HCT116 (cell line): ENCODE measurements around the gene EIF4A3.

Experiments used
- CEBPB ChIP-seq: IDR thresholded peaks from 2 replicates; pipeline ENCODE4 v1.6.1; 2012; ENCODE audit warnings: low read depth
- EGR1 ChIP-seq: IDR thresholded peaks from 2 replicates; pipeline ENCODE4 v1.6.1; 2012; ENCODE audit warnings: low read depth
- EZH2 ChIP-seq: fragments of 200-600 bp; sonication (generic); IDR thresholded peaks from 2 replicates; pipeline ENCODE4 v1.6.1; 2017; ENCODE audit warnings: antibody characterized with exemption, mixed run types
- EZH2phosphoT487 ChIP-seq: fragments of 200-600 bp; IDR thresholded peaks from 2 replicates; pipeline ENCODE4 v1.6.1; 2018; ENCODE audit warnings: antibody characterized with exemption, borderline replicate concordance
- FOSL1 ChIP-seq: IDR thresholded peaks from 2 replicates; pipeline ENCODE4 v1.6.1; 2012; ENCODE audit warnings: low read depth
- POLR2A ChIP-seq: IDR thresholded peaks from 2 replicates; pipeline ENCODE4 v1.7.0; 2011; ENCODE audit warnings: borderline replicate concordance; ENCODE audit not compliant: insufficient read depth, insufficient read length; ENCODE audit errors: extremely low read depth
- POLR2AphosphoS5 ChIP-seq: IDR thresholded peaks from 2 replicates; pipeline ENCODE4 v1.6.1; 2011; ENCODE audit warnings: mild to moderate bottlenecking, low read depth, low read length, moderate library complexity
- SIN3A ChIP-seq: IDR thresholded peaks from 2 replicates; pipeline ENCODE4 v1.6.1; 2012; ENCODE audit warnings: low read depth
- SP1 ChIP-seq: IDR thresholded peaks from 2 replicates; pipeline ENCODE4 v1.6.1; 2012; ENCODE audit warnings: low read depth
- YY1 ChIP-seq: IDR thresholded peaks from 2 replicates; pipeline ENCODE4 v1.6.1; 2011; ENCODE audit warnings: low read length, low read depth, moderate library complexity, mild to moderate bottlenecking; ENCODE audit not compliant: insufficient replicate concordance; ENCODE audit errors: extremely low read depth
- ZNF274 ChIP-seq: fragments of 200-500 bp; sonication (Bioruptor generic); IDR thresholded peaks from 2 replicates; pipeline ENCODE4 v1.6.1; 2014; ENCODE audit warnings: mild to moderate bottlenecking, low read depth, low read length, inconsistent platforms
- TF ChIP-seq, protein P1 (sequence below), 3 experiments: fragments of 200-600 bp in 1 of 3; sonication (generic) in 1 of 3; IDR thresholded peaks in 2 of 3; conservative IDR thresholded peaks in 1 of 3; 2 replicates each; pipeline ENCODE4 v1.5.1; 2012 to 2017; ENCODE audit warnings: low read depth in 2 of 3, low read length in 2 of 3, antibody characterized with exemption in 1 of 3, borderline replicate concordance in 1 of 3, control low read depth in 1 of 3, mild to moderate bottlenecking in 1 of 3, mixed read lengths in 1 of 3, mixed run types in 1 of 3, moderate library complexity in 1 of 3; ENCODE audit not compliant: insufficient read depth in 1 of 3
- TF ChIP-seq, protein P2 (sequence below): IDR thresholded peaks from 2 replicates; pipeline ENCODE4 v1.6.1; 2012
- TF ChIP-seq, protein P3 (sequence below): IDR thresholded peaks from 2 replicates; pipeline ENCODE4 v1.6.1; 2011; ENCODE audit warnings: mild to moderate bottlenecking, low read length, moderate library complexity; ENCODE audit not compliant: insufficient replicate concordance; ENCODE audit errors: extremely low read depth

DNA sequence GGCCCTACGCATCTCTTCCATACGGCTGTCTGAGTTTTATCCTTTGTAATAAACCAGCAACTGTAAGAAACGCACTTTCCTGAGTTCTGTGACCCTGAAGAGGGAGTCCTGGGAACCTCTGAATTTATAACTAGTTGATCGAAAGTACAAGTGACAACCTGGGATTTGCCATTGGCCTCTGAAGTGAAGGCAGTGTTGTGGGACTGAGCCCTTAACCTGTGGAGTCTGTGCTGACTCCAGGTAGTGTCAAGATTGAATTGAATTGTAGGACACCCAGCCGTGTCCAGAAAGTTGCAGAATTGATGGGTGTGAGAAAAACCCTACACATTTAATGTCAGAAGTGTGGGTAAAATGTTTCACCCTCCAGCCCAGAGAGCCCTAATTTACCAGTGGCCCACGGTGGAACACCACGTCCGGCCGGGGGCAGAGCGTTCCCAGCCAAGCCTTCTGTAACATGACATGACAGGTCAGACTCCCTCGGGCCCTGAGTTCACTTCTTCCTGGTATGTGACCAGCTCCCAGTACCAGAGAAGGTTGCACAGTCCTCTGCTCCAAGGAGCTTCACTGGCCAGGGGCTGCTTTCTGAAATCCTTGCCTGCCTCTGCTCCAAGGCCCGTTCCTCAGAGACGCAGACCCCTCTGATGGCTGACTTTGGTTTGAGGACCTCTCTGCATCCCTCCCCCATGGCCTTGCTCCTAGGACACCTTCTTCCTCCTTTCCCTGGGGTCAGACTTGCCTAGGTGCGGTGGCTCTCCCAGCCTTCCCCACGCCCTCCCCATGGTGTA, 44.1 kb downstream of the EIF4A3 start:
- TF ChIP-seq POLR2AphosphoS5: no peak
- TF ChIP-seq, protein P1, sequence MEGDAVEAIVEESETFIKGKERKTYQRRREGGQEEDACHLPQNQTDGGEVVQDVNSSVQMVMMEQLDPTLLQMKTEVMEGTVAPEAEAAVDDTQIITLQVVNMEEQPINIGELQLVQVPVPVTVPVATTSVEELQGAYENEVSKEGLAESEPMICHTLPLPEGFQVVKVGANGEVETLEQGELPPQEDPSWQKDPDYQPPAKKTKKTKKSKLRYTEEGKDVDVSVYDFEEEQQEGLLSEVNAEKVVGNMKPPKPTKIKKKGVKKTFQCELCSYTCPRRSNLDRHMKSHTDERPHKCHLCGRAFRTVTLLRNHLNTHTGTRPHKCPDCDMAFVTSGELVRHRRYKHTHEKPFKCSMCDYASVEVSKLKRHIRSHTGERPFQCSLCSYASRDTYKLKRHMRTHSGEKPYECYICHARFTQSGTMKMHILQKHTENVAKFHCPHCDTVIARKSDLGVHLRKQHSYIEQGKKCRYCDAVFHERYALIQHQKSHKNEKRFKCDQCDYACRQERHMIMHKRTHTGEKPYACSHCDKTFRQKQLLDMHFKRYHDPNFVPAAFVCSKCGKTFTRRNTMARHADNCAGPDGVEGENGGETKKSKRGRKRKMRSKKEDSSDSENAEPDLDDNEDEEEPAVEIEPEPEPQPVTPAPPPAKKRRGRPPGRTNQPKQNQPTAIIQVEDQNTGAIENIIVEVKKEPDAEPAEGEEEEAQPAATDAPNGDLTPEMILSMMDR (IDR thresholded peaks at IDR 0.05 in 2 of 3, conservative IDR thresholded peaks at IDR 0.05 in 1 of 3; ENCODE audit: borderline replicate concordance in 1 of 3, insufficient read depth in 1 of 3, low read depth in 2 of 3, low read length in 2 of 3): no peak
- no peak for TF ChIP-seq POLR2A
- TF ChIP-seq EZH2: no peak
- no peak for TF ChIP-seq EZH2phosphoT487
- TF ChIP-seq, protein P2, sequence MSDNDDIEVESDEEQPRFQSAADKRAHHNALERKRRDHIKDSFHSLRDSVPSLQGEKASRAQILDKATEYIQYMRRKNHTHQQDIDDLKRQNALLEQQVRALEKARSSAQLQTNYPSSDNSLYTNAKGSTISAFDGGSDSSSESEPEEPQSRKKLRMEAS: no peak
- TF ChIP-seq YY1: no peak
- TF ChIP-seq SP1: no peak
- TF ChIP-seq CEBPB: no peak
- TF ChIP-seq, protein P3, sequence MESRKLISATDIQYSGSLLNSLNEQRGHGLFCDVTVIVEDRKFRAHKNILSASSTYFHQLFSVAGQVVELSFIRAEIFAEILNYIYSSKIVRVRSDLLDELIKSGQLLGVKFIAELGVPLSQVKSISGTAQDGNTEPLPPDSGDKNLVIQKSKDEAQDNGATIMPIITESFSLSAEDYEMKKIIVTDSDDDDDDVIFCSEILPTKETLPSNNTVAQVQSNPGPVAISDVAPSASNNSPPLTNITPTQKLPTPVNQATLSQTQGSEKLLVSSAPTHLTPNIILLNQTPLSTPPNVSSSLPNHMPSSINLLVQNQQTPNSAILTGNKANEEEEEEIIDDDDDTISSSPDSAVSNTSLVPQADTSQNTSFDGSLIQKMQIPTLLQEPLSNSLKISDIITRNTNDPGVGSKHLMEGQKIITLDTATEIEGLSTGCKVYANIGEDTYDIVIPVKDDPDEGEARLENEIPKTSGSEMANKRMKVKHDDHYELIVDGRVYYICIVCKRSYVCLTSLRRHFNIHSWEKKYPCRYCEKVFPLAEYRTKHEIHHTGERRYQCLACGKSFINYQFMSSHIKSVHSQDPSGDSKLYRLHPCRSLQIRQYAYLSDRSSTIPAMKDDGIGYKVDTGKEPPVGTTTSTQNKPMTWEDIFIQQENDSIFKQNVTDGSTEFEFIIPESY: no peak
- TF ChIP-seq SIN3A: no peak
- no peak for TF ChIP-seq ZNF274
- no peak for TF ChIP-seq FOSL1
- no peak for TF ChIP-seq EGR1
